Measurements from ENCODE around the gene TBCC.

TBCC gene

GRCh38 chr6:42782689-42783176 is 36.8 kb upstream of the TBCC start:
- CTCF ChIA-PET, result no interaction called here
- peak; percentile 56 for DNase-seq (ENCODE audit: extremely low spot score)
- POLR2A ChIA-PET, result interaction anchor here (0.6 to 2.4 kb wide), 6 partner anchors 8 to 408 kb away, joined by 3 to 18 read pairs (median 4); no protein-coding TSS in a partner anchor
- TF ChIP-seq CTCF (IDR thresholded peaks at IDR 0.05; ENCODE audit: control extremely low read depth, extremely low read depth, low read depth, missing control alignments), result no peak

- TF ChIP-seq CTCF (IDR thresholded peaks at IDR 0.05; ENCODE audit: control extremely low read depth, extremely low read depth, low read depth, missing control alignments), result no peak
- POLR2A ChIA-PET, result interaction anchor here (0.6 to 2.4 kb wide), 8 partner anchors 8 to 988 kb away, joined by 3 to 18 read pairs (median 4); no protein-coding TSS in a partner anchor
- CTCF ChIA-PET, result interaction anchor here (1.0 kb wide), 1 partner anchor 13 kb away, joined by 3 read pairs; no protein-coding TSS in a partner anchor
- DNase-seq (ENCODE audit: extremely low spot score), result peak; percentile 53
These were observed 36.1 kb upstream of the TBCC start, which contains the start of gene BICRAL for GRCh38 chr6:42781796-42782688. BICRAL (plus strand) TSS chr6:42782052; CDS start chr6:42822023, 39,971 bp downstream.

- DNase-seq (ENCODE audit: extremely low spot score), result no peak
- TF ChIP-seq CTCF (IDR thresholded peaks at IDR 0.05; ENCODE audit: control extremely low read depth, extremely low read depth, low read depth, missing control alignments), result no peak
- ChIA-PET POLR2A (interaction anchor here (0.6 to 2.4 kb wide), 5 partner anchors 9 to 307 kb away, joined by 3 to 18 read pairs (median 5); no protein-coding TSS in a partner anchor), CTCF (interaction anchor here (1.0 kb wide), 1 partner anchor 13 kb away, joined by 3 read pairs; no protein-coding TSS in a partner anchor)
These were observed 35.6 kb upstream of the TBCC start for GRCh38 chr6:42781546-42781795.

- DNase-seq (ENCODE audit: extremely low spot score), result no peak
- no peak for TF ChIP-seq CTCF (IDR thresholded peaks at IDR 0.05; ENCODE audit: control extremely low read depth, extremely low read depth, low read depth, missing control alignments)
- ChIA-PET POLR2A (no interaction called here), CTCF (no interaction called here)
These were observed 33.6 kb upstream of the TBCC start for GRCh38 chr6:42779521-42779920.

GRCh38 chr6:42778122-42778521 is 32.2 kb upstream of the TBCC start:
- POLR2A ChIA-PET, result interaction anchor here (0.8 kb wide), 1 partner anchor 9 kb away, joined by 6 read pairs; no protein-coding TSS in a partner anchor

More at GRCh38 chr6:42778122-42778521, 32.2 kb upstream of the TBCC start:
- no peak for TF ChIP-seq CTCF (IDR thresholded peaks at IDR 0.05; ENCODE audit: control extremely low read depth, extremely low read depth, low read depth, missing control alignments)
- no peak for DNase-seq (ENCODE audit: extremely low spot score)
- CTCF ChIA-PET, result no interaction called here
